Keratinocyte (primary cell): ENCODE data around the gene CACNG7. TPM values are rescaled to one million over a fixed set of nuclear protein-coding genes. Genes with fewer than 3 reads are reported as not detected.
A peak's percentile ranks its signal among the peaks of the same experiment; 100 is the strongest.

Experiments used
- DNase-seq: peaks from one replicate; pipeline ENCODE4 v3.0.0-alpha.2; 2011; ENCODE audit warnings: low read depth, missing footprints, low spot score
- FAIRE-seq: peaks from 2 replicates; lab custom pipeline; 2011; peaks lifted over from hg19 to GRCh38; lab: Jason Lieb, UNC
- H2AFZ ChIP-seq: 2 replicates; pipeline ENCODE4 v1.6.0; 2012; ENCODE audit warnings: low read length, control low read depth, inconsistent platforms; ENCODE audit not compliant: control insufficient read depth
- H3K27ac ChIP-seq: 2 replicates; pipeline ENCODE4 v1.5.1; 2011; ENCODE audit warnings: low read length; ENCODE audit not compliant: control insufficient read depth, insufficient read depth
- H3K27me3 ChIP-seq: 3 replicates; pipeline ENCODE4 v1.6.0; 2011; ENCODE audit warnings: low read length; ENCODE audit not compliant: control insufficient read depth, insufficient read depth; ENCODE audit errors: extremely low read depth
- H3K36me3 ChIP-seq, 2 experiments: 2 replicates in 1 of 2; 3 replicates in 1 of 2; pipeline ENCODE4 v1.5.1; 2011; ENCODE audit warnings: low read length in 2 of 2, mild to moderate bottlenecking in 1 of 2; ENCODE audit not compliant: control insufficient read depth in 2 of 2, insufficient read depth in 2 of 2; ENCODE audit errors: extremely low read depth in 1 of 2
- H3K4me1 ChIP-seq: 3 replicates; pipeline ENCODE4 v1.5.1; 2011; ENCODE audit warnings: low read length; ENCODE audit not compliant: control insufficient read depth, insufficient read depth; ENCODE audit errors: extremely low read depth
- H3K4me2 ChIP-seq: 3 replicates; pipeline ENCODE4 v1.6.0; 2011; ENCODE audit warnings: low read depth, low read length; ENCODE audit not compliant: control insufficient read depth, insufficient read depth; ENCODE audit errors: extremely low read depth
- H3K4me3 ChIP-seq, 3 experiments: fragments of 200-600 bp in 1 of 3; sonication (generic) in 1 of 3; 2 replicates in 2 of 3; 3 replicates in 1 of 3; pipeline ENCODE4 v1.5.1; 2011 to 2016; ENCODE audit warnings: low read length in 3 of 3, mild to moderate bottlenecking in 3 of 3, control low read depth in 2 of 3, inconsistent platforms in 1 of 3, low read depth in 1 of 3, mixed read lengths in 1 of 3, mixed run types in 1 of 3, moderate library complexity in 1 of 3; ENCODE audit not compliant: control insufficient read depth in 2 of 3, insufficient read depth in 2 of 3; ENCODE audit errors: extremely low read depth in 1 of 3
- H3K79me2 ChIP-seq: 2 replicates; pipeline ENCODE4 v1.6.0; 2012; ENCODE audit warnings: low read length; ENCODE audit not compliant: control insufficient read depth, insufficient read depth
- H3K9ac ChIP-seq: 3 replicates; pipeline ENCODE4 v1.6.0; 2011; ENCODE audit warnings: low read length; ENCODE audit not compliant: control insufficient read depth, insufficient read depth; ENCODE audit errors: extremely low read depth
- H3K9me1 ChIP-seq: 3 replicates; pipeline ENCODE4 v1.6.0; 2011; ENCODE audit warnings: low read length; ENCODE audit not compliant: control insufficient read depth, insufficient read depth; ENCODE audit errors: extremely low read depth
- H3K9me3 ChIP-seq: 2 replicates; pipeline ENCODE4 v1.5.1; 2012; ENCODE audit warnings: low read depth, low read length; ENCODE audit not compliant: control insufficient read depth
- H4K20me1 ChIP-seq: 3 replicates; pipeline ENCODE4 v1.6.0; 2011; ENCODE audit warnings: low read length; ENCODE audit not compliant: control insufficient read depth, insufficient read depth; ENCODE audit errors: extremely low read depth
- EZH2 ChIP-seq: IDR thresholded peaks from one replicate; pipeline ENCODE4 v1.6.1; 2012; ENCODE audit warnings: inconsistent platforms, mild to moderate bottlenecking, low read length, moderate library complexity
- dilution Hi-C: fragments of 300-500 bp; cut with MboI; formaldehyde crosslinking; loops from one replicate; pipeline ENCODE4 v1.7.0; 2020; ENCODE audit warnings: low sequenced_read_pairs; ENCODE audit not compliant: extremely low pct_ligation_motif_present
- polyA plus RNA-seq, 5 experiments: library from polyadenylated mRNA; depleted of rRNA in 3 of 5; stranded (reverse) in 3 of 5; stranded (forward) in 1 of 5; unstranded in 1 of 5; fragments of >200 nt; gene quantifications; 1 replicate in 1 of 5; 2 replicates in 3 of 5; 3 replicates in 1 of 5; pipeline versions ENCODE4 v1.2.1 to v1.2.3, GENCODE V29; 2011 to 2012; ENCODE audit warnings: missing spikeins in 2 of 5, low read depth in 1 of 5, low replicate concordance in 1 of 5
- TF ChIP-seq, protein P1 (sequence below), 3 experiments: IDR thresholded peaks in 1 of 3; conservative IDR thresholded peaks in 1 of 3; optimal IDR thresholded peaks in 1 of 3; 2 replicates in 2 of 3; 3 replicates in 1 of 3; pipeline versions ENCODE3 to v1.5.1; 2011; ENCODE audit warnings: low read length in 3 of 3, mild to moderate bottlenecking in 3 of 3, moderate library complexity in 2 of 3, control low read depth in 1 of 3, inconsistent platforms in 1 of 3; ENCODE audit not compliant: insufficient read depth in 2 of 3; ENCODE audit errors: extremely low read depth in 1 of 3

The CACNG7 gene
- polyA plus RNA-seq, 1 donor (not counting 4 experiments of a cell fraction or from before 2014, with no cell fraction given) = not detected

GRCh38 chr19:53866865-53867224 lies 42.2 kb upstream of the CACNG7 start:
- Histone ChIP-seq H3K4me3 (peak overlapping the region; percentile 65 to 80 (median 72)), H3K79me2 (peaks cover 7% of the 10 kb centered on the region), H3K9ac (peak overlapping the region; percentile 92), H3K4me1 (peaks cover 19% of the 10 kb centered on the region), H4K20me1 (no peaks in the 10 kb centered on the region), H3K27ac (peak overlapping the region; percentile 98), H3K27me3 (no peaks in the 10 kb centered on the region), H3K9me1 (no peaks in the 10 kb centered on the region), H3K9me3 (no peaks in the 10 kb centered on the region), H3K36me3 (peaks cover 0 to 4% of the 10 kb centered on the region in 2 experiments), H2AFZ (peak overlapping the region; percentile 42), H3K4me2 (peak overlapping the region; percentile 91)
- no peak for FAIRE-seq
- no peak for DNase-seq
- TF ChIP-seq, protein P1, sequence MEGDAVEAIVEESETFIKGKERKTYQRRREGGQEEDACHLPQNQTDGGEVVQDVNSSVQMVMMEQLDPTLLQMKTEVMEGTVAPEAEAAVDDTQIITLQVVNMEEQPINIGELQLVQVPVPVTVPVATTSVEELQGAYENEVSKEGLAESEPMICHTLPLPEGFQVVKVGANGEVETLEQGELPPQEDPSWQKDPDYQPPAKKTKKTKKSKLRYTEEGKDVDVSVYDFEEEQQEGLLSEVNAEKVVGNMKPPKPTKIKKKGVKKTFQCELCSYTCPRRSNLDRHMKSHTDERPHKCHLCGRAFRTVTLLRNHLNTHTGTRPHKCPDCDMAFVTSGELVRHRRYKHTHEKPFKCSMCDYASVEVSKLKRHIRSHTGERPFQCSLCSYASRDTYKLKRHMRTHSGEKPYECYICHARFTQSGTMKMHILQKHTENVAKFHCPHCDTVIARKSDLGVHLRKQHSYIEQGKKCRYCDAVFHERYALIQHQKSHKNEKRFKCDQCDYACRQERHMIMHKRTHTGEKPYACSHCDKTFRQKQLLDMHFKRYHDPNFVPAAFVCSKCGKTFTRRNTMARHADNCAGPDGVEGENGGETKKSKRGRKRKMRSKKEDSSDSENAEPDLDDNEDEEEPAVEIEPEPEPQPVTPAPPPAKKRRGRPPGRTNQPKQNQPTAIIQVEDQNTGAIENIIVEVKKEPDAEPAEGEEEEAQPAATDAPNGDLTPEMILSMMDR (optimal IDR thresholded peaks at IDR 0.05 in 1 of 3, IDR thresholded peaks at IDR 0.05 in 1 of 3, conservative IDR thresholded peaks at IDR 0.05 in 1 of 3; ENCODE audit: extremely low read depth in 1 of 3, insufficient read depth in 2 of 3, low read length in 3 of 3) = no peak
- TF ChIP-seq EZH2 = no peak
- dilution Hi-C loops = no loop called here

GRCh38 chr19:53867225-53868090 lies 41.6 kb upstream of the CACNG7 start, which contains the start of gene MYADM:
TSS of gene MYADM (plus strand) at chr19:53867883. CDS start at chr19:53873530, 5,647 bp downstream.
- H3K27me3 ChIP-seq = no peaks in the 10 kb centered on the region
- DNase-seq (peak; percentile 88), FAIRE-seq (no peak)
- H3K79me2 ChIP-seq = peaks cover 7% of the 10 kb centered on the region
- no peaks in the 10 kb centered on the region for H4K20me1 ChIP-seq
- H3K36me3 ChIP-seq = peaks cover 0 to 4% of the 10 kb centered on the region in 2 experiments
- H3K4me1 ChIP-seq = peaks cover 19% of the 10 kb centered on the region
- H3K4me2 ChIP-seq = peak within 1 kb of the TSS; percentile 91
- TF ChIP-seq, protein P1 (optimal IDR thresholded peaks at IDR 0.05 in 1 of 3, IDR thresholded peaks at IDR 0.05 in 1 of 3, conservative IDR thresholded peaks at IDR 0.05 in 1 of 3; ENCODE audit: extremely low read depth in 1 of 3, insufficient read depth in 2 of 3, low read length in 3 of 3) = no peak
- no peak for TF ChIP-seq EZH2
- peak within 1 kb of the TSS; percentile 80 to 96 (median 92) for H3K4me3 ChIP-seq
- H3K9me3 ChIP-seq = no peaks in the 10 kb centered on the region
- peak within 1 kb of the TSS; percentile 42 for H2AFZ ChIP-seq
- dilution Hi-C loops = no loop called here
- H3K9ac ChIP-seq = peak within 1 kb of the TSS; percentile 94
- no peaks in the 10 kb centered on the region for H3K9me1 ChIP-seq
- peak within 1 kb of the TSS; percentile 98 for H3K27ac ChIP-seq
